Urinary bladder (tissue), 4 donors: ENCODE data around the gene CYP4B1. TPM values are rescaled to one million over a fixed set of nuclear protein-coding genes. Genes with fewer than 3 reads are reported as not detected.
A peak's percentile ranks its signal among the peaks of the same experiment; 100 is the strongest.
"Not testable (repeated sequence)": the region's sequence is repeated elsewhere in the genome, so short reads cannot be mapped to it uniquely, and the experiment has no call there.

ENCODE experiments used
- DNase-seq: peaks from one replicate; pipeline ENCODE4 v3.0.0-alpha.2; 2015; ENCODE audit errors: extremely low spot score
- H3K27ac ChIP-seq: one replicate; pipeline ENCODE4 v1.5.1; 2013; ENCODE audit warnings: low read depth, mild to moderate bottlenecking, moderate library complexity
- H3K36me3 ChIP-seq: one replicate; pipeline ENCODE4 v1.6.1; 2013; ENCODE audit warnings: mild to moderate bottlenecking, moderate library complexity; ENCODE audit not compliant: insufficient read depth
- H3K4me1 ChIP-seq: one replicate; pipeline ENCODE4 v1.6.1; 2013; ENCODE audit warnings: mild to moderate bottlenecking, moderate library complexity; ENCODE audit not compliant: insufficient read depth
- H3K4me3 ChIP-seq: one replicate; pipeline ENCODE4 v1.5.1; 2013; ENCODE audit warnings: low read depth, low read length
- WGBS: extraction: QIAGEN DNeasy Blood & Tissue Kit; methylation state at CpG from one replicate; pipeline ENCODE4 v1.1.7; 2013; 5-methylcytosine and 5-hydroxymethylcytosine counted together
- polyA plus RNA-seq: library from polyadenylated mRNA; stranded (reverse); fragments of 200-250 nt; gene quantifications from one replicate; pipeline ENCODE4 v1.2.3, GENCODE V29; 2013
- total RNA-seq: library from RNA; depleted of rRNA; stranded (reverse); fragments of >200 nt; gene quantifications from one replicate; pipeline ENCODE4 v1.2.3, GENCODE V29; 2014
- donor health status: healthy with polysubstance abuse.
- donor health status: healthy.

Gene CYP4B1
- 56.6 TPM for total RNA-seq
- 71.5 TPM for polyA plus RNA-seq

GRCh38 chr1:46798810-46799209 is at the start of gene CYP4B1:
TSS of gene CYP4B1 (plus strand) at chr1:46799046. CDS start at chr1:46799082, 36 bp downstream.
- H3K36me3 ChIP-seq, result no peaks in the 10 kb centered on the region
- no peaks in the 10 kb centered on the region for H3K4me1 ChIP-seq
- WGBS, result 49% methylated on average over 4 of the region's 4 CpGs
- no peak within 1 kb of the TSS for H3K27ac ChIP-seq
- H3K4me3 ChIP-seq, result peak within 1 kb of the TSS; percentile 21
- no peak for DNase-seq

- Histone ChIP-seq H3K4me1 (no peaks in the 10 kb centered on the region), H3K4me3 (no peak overlapping the region), H3K27ac (no peak overlapping the region), H3K36me3 (no peaks in the 10 kb centered on the region)
- no peak for DNase-seq
- WGBS, result 80% methylated on average over 1 of the region's 1 CpG
These were observed 49.4 kb upstream of the CYP4B1 start for GRCh38 chr1:46749404-46749803.

GRCh38 chr1:46749921-46750404 is 48.9 kb upstream of the CYP4B1 start:
- Histone ChIP-seq H3K36me3 (no peaks in the 10 kb centered on the region), H3K27ac (no peak overlapping the region), H3K4me1 (peaks cover 1% of the 10 kb centered on the region), H3K4me3 (no peak overlapping the region)
- DNase-seq, result no peak
- WGBS, result 47% methylated on average over 7 of the region's 7 CpGs

GRCh38 chr1:46753985-46754384 is 44.9 kb upstream of the CYP4B1 start:
- no peak for DNase-seq
- H3K27ac ChIP-seq, result no peak overlapping the region
- H3K4me3 ChIP-seq, result no peak overlapping the region
- no peaks in the 10 kb centered on the region for H3K36me3 ChIP-seq
- WGBS, result 51% methylated on average over 1 of the region's 1 CpG
- H3K4me1 ChIP-seq, result peaks cover 1% of the 10 kb centered on the region

GRCh38 chr1:46754707-46755106 is 44.1 kb upstream of the CYP4B1 start:
- not testable (repeated sequence) for H3K4me3 ChIP-seq, DNase-seq, H3K36me3 ChIP-seq, H3K4me1 ChIP-seq
- peak overlapping the region; percentile 35 for H3K27ac ChIP-seq
- WGBS, result 49% methylated on average over 4 of the region's 4 CpGs

- WGBS, result 77% methylated on average over 4 of the region's 4 CpGs
- Histone ChIP-seq H3K27ac (peak overlapping the region; percentile 35), H3K36me3 (no peaks in the 10 kb centered on the region)
These were observed 43.7 kb upstream of the CYP4B1 start for GRCh38 chr1:46755121-46755520.

GRCh38 chr1:46757247-46757955 is 41.4 kb upstream of the CYP4B1 start:
- peak overlapping the region; percentile 24 for H3K27ac ChIP-seq
- DNase-seq, result peak; percentile 53
- no peak overlapping the region for H3K4me3 ChIP-seq
- H3K4me1 ChIP-seq, result peaks cover 1% of the 10 kb centered on the region
- 54% methylated on average over 6 of the region's 6 CpGs for WGBS
- no peaks in the 10 kb centered on the region for H3K36me3 ChIP-seq

More at GRCh38 chr1:46755121-46755520, 43.7 kb upstream of the CYP4B1 start:
- Histone ChIP-seq H3K4me3 (no peak overlapping the region), H3K4me1 (peaks cover 1% of the 10 kb centered on the region)
- no peak for DNase-seq

- Histone ChIP-seq H3K4me3 (no peak overlapping the region), H3K27ac (no peak overlapping the region), H3K36me3 (no peaks in the 10 kb centered on the region), H3K4me1 (peaks cover 1% of the 10 kb centered on the region)
- DNase-seq, result no peak
These were observed 40.8 kb upstream of the CYP4B1 start for GRCh38 chr1:46757956-46758528.

- DNase-seq, result no peak
- WGBS, result 50% methylated on average over 2 of the region's 2 CpGs
- H3K36me3 ChIP-seq, result no peaks in the 10 kb centered on the region
- H3K27ac ChIP-seq, result no peak overlapping the region
- no peaks in the 10 kb centered on the region for H3K4me1 ChIP-seq
- H3K4me3 ChIP-seq, result no peak overlapping the region
These were observed 38.2 kb upstream of the CYP4B1 start for GRCh38 chr1:46760558-46761166.

GRCh38 chr1:46761740-46762139 is 37.1 kb upstream of the CYP4B1 start:
- no peak for DNase-seq
- Histone ChIP-seq H3K4me3 (no peak overlapping the region), H3K4me1 (no peaks in the 10 kb centered on the region), H3K36me3 (no peaks in the 10 kb centered on the region), H3K27ac (no peak overlapping the region)

GRCh38 chr1:46764402-46764801 is 34.4 kb upstream of the CYP4B1 start:
- no peak for DNase-seq
- H3K4me3 ChIP-seq, result no peak overlapping the region
- H3K27ac ChIP-seq, result no peak overlapping the region
- WGBS, result 77% methylated on average over 2 of the region's 2 CpGs
- H3K4me1 ChIP-seq, result no peaks in the 10 kb centered on the region
- H3K36me3 ChIP-seq, result no peaks in the 10 kb centered on the region

GRCh38 chr1:46767649-46768282 is 31.1 kb upstream of the CYP4B1 start:
- 38% methylated on average over 4 of the region's 4 CpGs for WGBS
- Histone ChIP-seq H3K4me1 (no peaks in the 10 kb centered on the region), H3K4me3 (no peak overlapping the region), H3K27ac (no peak overlapping the region), H3K36me3 (no peaks in the 10 kb centered on the region)
- no peak for DNase-seq

- Histone ChIP-seq H3K27ac (no peak overlapping the region), H3K4me1 (no peaks in the 10 kb centered on the region), H3K36me3 (no peaks in the 10 kb centered on the region), H3K4me3 (no peak overlapping the region)
- no peak for DNase-seq
- 76% methylated on average over 5 of the region's 5 CpGs for WGBS
These were observed 30.4 kb upstream of the CYP4B1 start for GRCh38 chr1:46768445-46768844.
